GM23248 (cell line): ENCODE results near the gene FNDC8. TPM values are rescaled to one million over a fixed set of nuclear protein-coding genes. Genes with fewer than 3 reads are reported as not detected.

Experiments
- DNase-seq: peaks from one replicate; pipeline ENCODE4 v3.0.0-alpha.2; 2015
- H2AFZ ChIP-seq: fragments of 200-600 bp; sonication (generic); 2 replicates; pipeline ENCODE4 v1.6.1; 2016; ENCODE audit warnings: antibody characterized with exemption
- H3F3A ChIP-seq: fragments of 200-600 bp; sonication (generic); 2 replicates; pipeline ENCODE4 v1.6.1; 2016; ENCODE audit warnings: mild to moderate bottlenecking, antibody characterized with exemption, mixed run types; ENCODE audit not compliant: insufficient read depth
- H3K27ac ChIP-seq: fragments of 200-600 bp; sonication (generic); 2 replicates; pipeline ENCODE4 v1.5.1; 2016; ENCODE audit warnings: mild to moderate bottlenecking
- H3K27me3 ChIP-seq: fragments of 200-600 bp; sonication (generic); replicated peaks from 2 replicates; pipeline ENCODE4 v1.6.1; 2016; ENCODE audit warnings: mild to moderate bottlenecking; ENCODE audit not compliant: insufficient read depth
- H3K36me3 ChIP-seq: fragments of 200-600 bp; sonication (generic); 2 replicates; pipeline ENCODE4 v1.6.1; 2016; ENCODE audit warnings: low read depth, mild to moderate bottlenecking
- H3K4me1 ChIP-seq: fragments of 200-600 bp; sonication (generic); 2 replicates; pipeline ENCODE4 v1.6.1; 2016; ENCODE audit warnings: mild to moderate bottlenecking; ENCODE audit not compliant: insufficient read depth
- H3K4me2 ChIP-seq: fragments of 200-600 bp; sonication (generic); one replicate; pipeline ENCODE4 v1.6.1; 2016; ENCODE audit warnings: mild to moderate bottlenecking; ENCODE audit not compliant: unreplicated experiment
- H3K4me3 ChIP-seq: fragments of 200-600 bp; sonication (generic); 2 replicates; pipeline ENCODE4 v1.5.1; 2016; ENCODE audit warnings: mild to moderate bottlenecking
- H3K79me2 ChIP-seq: fragments of 200-600 bp; sonication (generic); 2 replicates; pipeline ENCODE4 v1.6.1; 2016; ENCODE audit warnings: mild to moderate bottlenecking; ENCODE audit not compliant: insufficient read depth
- H3K9ac ChIP-seq: fragments of 200-600 bp; sonication (generic); 2 replicates; pipeline ENCODE4 v1.6.1; 2016; ENCODE audit warnings: mild to moderate bottlenecking
- H3K9me2 ChIP-seq: fragments of 200-600 bp; sonication (generic); 2 replicates; pipeline ENCODE4 v1.6.1; 2016; ENCODE audit warnings: mixed run types, mild to moderate bottlenecking, moderate library complexity; ENCODE audit not compliant: insufficient read depth
- H3K9me3 ChIP-seq: fragments of 200-600 bp; sonication (generic); one replicate; pipeline ENCODE4 v1.6.1; 2017; ENCODE audit warnings: low read depth
- H4K20me1 ChIP-seq: fragments of 200-600 bp; sonication (generic); 2 replicates; pipeline ENCODE4 v1.6.0; 2016; ENCODE audit not compliant: insufficient read depth
- EZH2 ChIP-seq: fragments of 200-600 bp; sonication (generic); IDR thresholded peaks from 2 replicates; pipeline ENCODE4 v1.6.1; 2018; ENCODE audit warnings: antibody characterized with exemption, mild to moderate bottlenecking; ENCODE audit not compliant: insufficient read depth, poor library complexity, severe bottlenecking
- EZH2phosphoT487 ChIP-seq: fragments of 200-600 bp; sonication (generic); IDR thresholded peaks from 2 replicates; pipeline ENCODE4 v1.6.1; 2018; ENCODE audit warnings: antibody characterized with exemption, moderate library complexity, mild to moderate bottlenecking, low read depth; ENCODE audit not compliant: insufficient read depth
- WGBS, 2 experiments: methylation state at CpG; one replicate each; pipeline ENCODE4 v1.1.6; 2015 to 2017; ENCODE audit warnings: low lambda C conversion rate in 2 of 2, low coverage in 1 of 2; ENCODE audit errors: missing lambda C conversion rate in 2 of 2; 5-methylcytosine and 5-hydroxymethylcytosine counted together
- in situ Hi-C: fragments of 300-500 bp; cut with MboI; formaldehyde crosslinking; loops from 2 replicates; pipeline ENCODE4 v1.15.0; 2020
- polyA plus RNA-seq: library from polyadenylated mRNA; unstranded; fragments of >200 nt; fragmentation: Nextera tagmentation; extraction: Ambion mirVana; gene quantifications from 2 replicates; pipeline ENCODE4 v1.2.1, GENCODE V29; 2016
- total RNA-seq: library from RNA; depleted of rRNA; stranded (reverse); fragments of >200 nt; shearing (Covaris generic); gene quantifications from 2 replicates; pipeline ENCODE4 v1.2.3, GENCODE V29; 2014

Gene FNDC8
- total and polyA plus RNA-seq, 2 experiments from 2014 or later, result not detected

- peak; percentile 52 for DNase-seq
- Histone ChIP-seq H2AFZ (no peak overlapping the region), H3K4me2 (no peak overlapping the region), H3K27ac (no peak overlapping the region), H3K79me2 (no peaks in the 10 kb centered on the region), H3K9ac (no peak overlapping the region), H3K4me1 (peaks cover 24% of the 10 kb centered on the region), H3K27me3 (no peaks in the 10 kb centered on the region), H4K20me1 (no peaks in the 10 kb centered on the region), H3K9me2 (no peaks in the 10 kb centered on the region), H3F3A (0 out of 2 replicates have a peak, but pooled peaks cover 20% of the 10 kb centered on the region), H3K9me3 (no peaks in the 10 kb centered on the region), H3K36me3 (peaks cover 5% of the 10 kb centered on the region; the same call in 1 of the 2 replicates), H3K4me3 (no peak overlapping the region)
- TF ChIP-seq EZH2 (no peak), EZH2phosphoT487 (no peak)
- WGBS, 2 experiments, result 38 to 43% methylated on average over 11 of the region's 11 CpGs
- in situ Hi-C loops, result no loop called here
Measured at GRCh38 chr17:35129154-35129972, 7.9 kb downstream of the FNDC8 start.

- Histone ChIP-seq H3K4me2 (no peak overlapping the region), H3K4me3 (no peak overlapping the region), H3K9me3 (no peaks in the 10 kb centered on the region), H3K36me3 (peaks cover 5% of the 10 kb centered on the region; the same call in 1 of the 2 replicates), H3K9me2 (no peaks in the 10 kb centered on the region), H3K27me3 (no peaks in the 10 kb centered on the region), H3K27ac (no peak overlapping the region), H3K4me1 (peaks cover 24% of the 10 kb centered on the region), H3F3A (0 out of 2 replicates have a peak, but pooled peaks cover 20% of the 10 kb centered on the region), H3K79me2 (no peaks in the 10 kb centered on the region), H3K9ac (no peak overlapping the region), H4K20me1 (no peaks in the 10 kb centered on the region), H2AFZ (no peak overlapping the region)
- WGBS, 2 experiments, result 96 to 97% methylated on average over 5 of the region's 5 CpGs
- no peak for DNase-seq
- TF ChIP-seq EZH2phosphoT487, result no peak
- TF ChIP-seq EZH2, result no peak
- in situ Hi-C loops, result no loop called here
Measured at GRCh38 chr17:35129973-35130351, 8.5 kb downstream of the FNDC8 start.

- Histone ChIP-seq H2AFZ (no peak overlapping the region), H3F3A (0 out of 2 replicates have a peak, but pooled peaks cover 20% of the 10 kb centered on the region), H3K9ac (no peak overlapping the region), H3K4me1 (peaks cover 24% of the 10 kb centered on the region), H3K4me3 (no peak overlapping the region), H3K36me3 (peaks cover 9% of the 10 kb centered on the region; the same call in 1 of the 2 replicates), H3K79me2 (no peaks in the 10 kb centered on the region), H4K20me1 (no peaks in the 10 kb centered on the region), H3K9me2 (no peaks in the 10 kb centered on the region), H3K27ac (no peak overlapping the region), H3K9me3 (no peaks in the 10 kb centered on the region), H3K27me3 (no peaks in the 10 kb centered on the region), H3K4me2 (no peak overlapping the region)
- TF ChIP-seq EZH2phosphoT487 (no peak), EZH2 (no peak)
- no peak for DNase-seq
- WGBS, 2 experiments, result 93 to 96% methylated on average over 3 of the region's 3 CpGs
- in situ Hi-C loops, result no loop called here
Measured at GRCh38 chr17:35130392-35130791, 9.0 kb downstream of the FNDC8 start.

GRCh38 chr17:35132099-35132498, 10.7 kb downstream of the FNDC8 start:
- H3K9me3 ChIP-seq, result no peaks in the 10 kb centered on the region
- H3K4me1 ChIP-seq, result peaks cover 24% of the 10 kb centered on the region
- no peak overlapping the region for H2AFZ ChIP-seq
- WGBS, 2 experiments, result 88 to 90% methylated on average over 10 of the region's 10 CpGs
- H3K9me2 ChIP-seq, result no peaks in the 10 kb centered on the region
- in situ Hi-C loops, result no loop called here
- H4K20me1 ChIP-seq, result no peaks in the 10 kb centered on the region
- 0 out of 2 replicates have a peak, but pooled peaks cover 20% of the 10 kb centered on the region for H3F3A ChIP-seq
- H3K4me3 ChIP-seq, result no peak overlapping the region
- no peak overlapping the region for H3K4me2 ChIP-seq
- TF ChIP-seq EZH2phosphoT487, result no peak
- TF ChIP-seq EZH2, result no peak
- DNase-seq, result no peak
- no peak overlapping the region for H3K9ac ChIP-seq
- H3K36me3 ChIP-seq, result peaks cover 18% of the 10 kb centered on the region; the same call in 1 of the 2 replicates
- no peak overlapping the region for H3K27ac ChIP-seq
- no peaks in the 10 kb centered on the region for H3K79me2 ChIP-seq
- H3K27me3 ChIP-seq, result no peaks in the 10 kb centered on the region
